Endothelial cell of hepatic sinusoid (primary cell): Measurements from ENCODE around the gene GRB10.

ENCODE experiments used
- in situ Hi-C: cut with HindIII; loops from 2 replicates; pipeline ENCODE4 v1.10.0; 2017; ENCODE audit warnings: low sequenced_read_pairs

Gene GRB10

DNA sequence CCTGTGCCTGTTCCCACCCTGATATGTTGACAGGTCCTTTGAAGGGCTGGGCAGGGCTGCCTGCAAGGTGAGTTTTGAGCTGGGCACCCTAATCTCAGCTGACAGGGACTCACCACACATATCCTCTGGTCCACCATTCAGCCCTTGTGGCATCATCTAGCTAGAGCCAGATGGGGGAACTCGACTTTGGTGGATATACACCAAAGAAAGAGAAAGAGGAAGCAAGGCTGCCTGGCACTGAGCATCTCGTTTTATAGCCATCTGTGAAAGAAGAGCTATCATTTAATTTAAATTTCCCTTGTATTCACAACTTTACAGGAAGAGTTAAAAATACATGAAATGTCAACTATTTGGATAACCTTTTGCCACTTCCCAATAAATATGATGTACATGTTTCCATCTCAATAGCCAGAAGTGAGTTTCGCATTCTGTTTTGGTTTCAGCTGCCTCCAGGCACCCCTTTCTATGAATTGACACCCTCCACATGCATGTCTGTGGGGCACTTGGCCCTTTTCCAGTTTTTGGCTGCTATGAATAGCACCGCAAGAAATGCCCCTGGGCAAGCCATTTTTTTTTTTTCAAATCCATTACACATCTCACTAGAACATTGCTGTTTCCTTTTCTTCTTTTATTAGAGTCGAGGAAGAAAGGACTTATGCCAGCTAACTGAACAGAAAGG is 22.9 kb upstream of the GRB10 start:
- in situ Hi-C loops: no loop called here

DNA sequence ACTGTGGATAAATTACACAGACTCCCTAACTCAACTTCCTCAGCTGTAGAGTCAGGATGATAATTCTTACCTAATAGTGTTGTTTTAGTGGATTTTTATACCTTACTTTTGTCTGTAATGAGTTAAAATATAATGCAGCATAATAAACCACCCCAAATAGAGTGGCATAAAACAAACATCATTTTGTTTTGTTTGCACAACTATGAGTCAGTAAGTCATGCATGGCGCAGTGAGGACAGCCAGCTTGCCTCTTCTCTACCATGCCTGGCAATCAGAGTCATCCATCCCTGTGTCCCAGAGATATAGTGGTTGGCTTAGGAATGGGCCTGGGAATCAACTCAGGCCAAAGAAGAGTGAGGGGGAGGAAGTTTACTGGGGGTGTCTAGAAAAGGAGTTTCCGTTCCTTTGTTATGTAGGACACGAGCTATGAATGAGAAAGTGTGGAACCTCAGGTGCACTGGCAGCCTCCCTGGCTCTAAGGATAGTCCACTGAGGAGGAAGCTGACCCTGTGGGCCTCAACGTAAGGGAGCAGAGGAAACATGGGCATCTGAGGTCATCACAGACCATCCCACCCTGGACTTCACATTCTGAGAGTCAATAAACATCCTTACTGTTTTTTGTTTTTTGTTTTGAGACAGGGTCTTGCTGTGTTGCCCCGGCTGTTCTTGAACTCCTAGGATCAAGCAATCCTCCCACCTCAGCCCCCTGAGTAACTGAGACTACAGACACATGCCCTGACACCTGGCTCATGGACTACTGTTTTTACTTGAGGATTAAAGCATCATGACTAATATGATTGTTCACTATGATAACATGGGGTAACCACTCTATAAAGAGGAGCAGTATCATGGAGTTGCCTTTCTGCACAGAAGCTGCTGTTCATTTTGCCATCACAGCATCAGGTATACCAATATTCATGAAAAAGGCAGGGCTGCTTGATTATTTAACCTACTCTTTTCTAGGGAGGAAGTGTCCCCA is 21.0 kb upstream of the GRB10 start:
- in situ Hi-C loops: no loop called here

DNA sequence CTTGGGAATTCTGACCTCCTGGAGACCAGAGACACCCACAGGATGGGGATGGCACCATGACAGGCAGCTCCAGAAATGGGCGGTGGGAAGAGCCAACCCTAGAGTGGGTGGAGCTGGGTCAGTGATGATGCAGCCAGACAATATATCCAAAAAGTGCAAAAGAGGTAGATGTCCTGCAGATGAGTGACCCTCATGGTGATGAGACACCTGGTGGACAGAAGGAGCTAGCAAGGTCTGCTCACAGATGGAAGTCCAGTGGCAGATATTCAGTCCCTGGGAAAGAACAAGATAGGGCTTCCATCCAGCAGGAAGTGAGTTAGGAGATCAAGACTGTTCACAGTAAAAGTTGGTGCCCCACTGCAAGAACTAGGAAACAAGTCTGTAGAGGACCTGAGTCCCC is 19.2 kb upstream of the GRB10 start:
- in situ Hi-C loops: no loop called here

DNA sequence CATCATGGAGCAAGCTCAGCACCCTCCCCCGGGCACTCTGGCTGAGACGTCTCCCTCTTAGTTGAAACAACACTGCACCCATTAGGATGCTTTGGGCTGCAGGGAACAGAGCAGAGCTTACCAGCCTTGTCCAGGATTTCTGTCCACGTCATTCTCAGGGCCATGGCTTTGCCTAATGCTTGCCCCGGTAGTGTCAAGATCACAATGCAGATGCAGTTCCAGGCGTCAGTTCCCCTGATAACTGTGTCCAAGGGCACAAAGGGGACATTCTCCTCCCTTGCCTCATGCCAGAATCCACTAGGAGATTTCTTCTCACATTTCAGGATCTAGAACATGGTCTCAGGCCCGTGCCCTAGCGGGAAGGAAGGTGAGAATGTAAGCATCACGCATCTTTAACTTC is 17.2 kb upstream of the GRB10 start:
- in situ Hi-C loops: no loop called here

DNA sequence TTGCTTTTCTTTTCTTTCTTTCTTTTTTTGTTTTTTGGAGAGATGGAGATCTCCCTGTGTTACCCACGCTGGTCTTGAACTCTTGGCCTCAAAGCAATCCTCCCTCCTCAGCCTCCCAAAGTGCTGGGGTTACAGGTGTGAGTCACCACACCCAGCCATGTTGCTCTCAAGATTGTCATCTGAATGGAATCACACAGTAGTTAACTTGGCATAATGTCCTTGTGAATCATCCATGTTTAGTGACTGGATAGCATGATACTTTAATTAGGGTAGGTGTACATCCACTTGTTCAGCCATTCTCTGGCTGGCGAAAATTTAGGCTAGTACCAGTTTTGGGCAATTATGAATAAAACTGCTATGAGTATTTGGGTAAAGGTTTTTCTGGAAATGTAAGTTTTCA is 15.4 kb upstream of the GRB10 start:
- in situ Hi-C loops: no loop called here

DNA sequence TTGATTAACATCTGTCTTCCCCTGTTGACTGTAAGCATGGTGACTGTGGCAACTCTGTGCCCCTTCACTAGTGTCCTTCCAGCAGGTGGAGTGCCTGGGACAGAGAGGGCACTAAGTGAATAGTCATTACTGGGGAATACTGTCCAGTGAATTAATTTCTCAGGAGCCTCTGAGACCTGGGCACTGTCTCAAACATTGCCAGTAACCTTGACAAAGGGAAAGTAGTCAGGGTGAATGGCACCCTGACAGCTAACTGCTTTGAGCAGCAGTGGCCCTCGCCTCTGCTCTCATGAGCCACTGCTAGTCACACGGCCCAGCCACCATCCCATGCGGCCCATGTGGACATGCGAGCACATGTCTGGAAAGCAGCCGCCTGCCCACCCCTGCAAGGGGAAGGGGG is 13.1 kb upstream of the GRB10 start:
- in situ Hi-C loops: no loop called here

DNA sequence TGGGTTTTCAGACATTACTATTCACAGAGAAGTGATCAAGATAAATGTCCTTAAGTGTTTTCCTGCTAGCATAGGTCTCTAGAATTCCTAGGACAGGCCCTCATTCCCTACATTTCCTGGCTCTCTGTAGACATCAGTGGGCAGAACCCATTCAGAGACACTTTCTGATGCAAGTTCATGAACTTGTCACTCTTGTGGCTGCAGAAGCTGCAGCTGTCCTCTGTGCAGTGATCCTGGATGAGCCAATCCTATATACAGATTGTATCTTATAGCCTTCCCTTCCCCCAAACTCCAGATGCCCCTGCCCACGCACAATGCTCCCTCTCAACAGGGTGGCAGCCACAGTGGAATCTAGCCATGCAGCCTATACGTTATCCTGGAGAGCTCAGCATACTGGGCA is 12.6 kb upstream of the GRB10 start:
- in situ Hi-C loops: no loop called here

DNA sequence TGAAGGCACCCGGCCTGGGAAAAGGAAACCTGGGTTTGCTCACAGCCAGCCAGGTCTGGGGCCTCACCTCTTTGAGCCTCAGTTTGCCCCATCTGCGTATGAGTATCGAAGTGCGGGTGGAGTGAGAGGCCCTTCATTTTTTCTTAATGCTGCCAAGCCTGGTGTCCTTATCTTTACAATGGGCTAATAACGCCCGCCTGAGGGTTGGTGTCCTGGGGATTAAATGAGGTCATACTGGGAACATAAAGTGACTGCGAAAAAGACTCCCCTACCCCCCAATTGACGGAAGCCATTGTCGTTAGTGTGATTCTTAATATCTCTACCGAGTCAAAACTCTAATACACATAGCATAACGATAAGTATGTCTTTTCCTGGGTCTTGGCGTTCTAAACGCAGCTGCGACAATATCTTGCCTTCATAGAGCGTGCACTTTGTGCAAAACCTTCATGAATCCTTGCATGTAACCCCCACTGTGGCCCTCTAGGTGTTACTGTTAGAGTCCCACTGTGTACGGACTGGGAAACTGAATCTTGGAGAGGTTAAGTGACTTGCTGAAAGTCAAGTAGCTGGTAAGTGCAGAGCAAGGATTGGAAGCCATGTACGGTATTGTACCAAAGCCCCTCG is 11.4 kb upstream of the GRB10 start:
- in situ Hi-C loops: no loop called here

DNA sequence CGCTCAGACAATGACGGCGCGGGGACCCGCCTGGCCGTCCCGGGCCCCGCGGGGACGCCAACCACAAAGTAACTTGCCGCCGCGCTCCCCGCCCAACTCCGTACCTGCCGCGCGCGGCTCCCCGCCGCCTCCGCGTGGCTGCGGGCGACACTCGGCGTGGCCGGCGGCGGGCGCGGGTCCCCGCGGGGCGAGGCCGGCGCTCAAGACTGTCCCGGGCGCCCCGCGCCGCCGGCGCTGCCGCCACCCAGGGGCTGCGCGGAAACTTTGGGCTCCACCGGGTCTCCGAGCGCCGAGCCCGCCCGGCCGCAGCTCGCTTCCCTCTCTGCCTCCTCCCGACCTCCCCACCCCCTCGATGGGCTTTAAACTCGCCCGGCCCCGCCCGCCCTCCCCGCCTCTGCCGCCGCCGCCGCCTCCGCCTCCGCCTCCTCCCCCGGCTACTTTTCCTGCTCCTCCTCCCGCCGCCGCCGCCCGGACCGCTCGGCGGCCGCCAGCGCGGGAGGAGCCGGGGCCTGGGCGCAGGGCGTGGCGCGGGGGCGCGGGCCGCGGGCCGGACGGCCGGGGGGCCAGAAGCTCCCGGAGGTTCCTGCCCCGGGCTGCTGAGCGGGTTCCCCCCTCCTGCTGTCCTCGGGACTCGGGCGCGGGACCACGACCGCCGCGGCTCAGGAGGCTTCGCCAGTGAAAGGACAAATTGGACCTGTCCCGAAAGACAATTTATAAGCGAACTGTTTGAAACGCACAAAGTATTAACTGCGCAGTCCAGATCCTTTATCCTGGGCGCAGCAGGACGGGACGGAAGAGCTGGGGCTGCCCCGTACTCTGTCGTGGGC is 10.6 kb upstream of the GRB10 start:
- in situ Hi-C loops: no loop called here

DNA sequence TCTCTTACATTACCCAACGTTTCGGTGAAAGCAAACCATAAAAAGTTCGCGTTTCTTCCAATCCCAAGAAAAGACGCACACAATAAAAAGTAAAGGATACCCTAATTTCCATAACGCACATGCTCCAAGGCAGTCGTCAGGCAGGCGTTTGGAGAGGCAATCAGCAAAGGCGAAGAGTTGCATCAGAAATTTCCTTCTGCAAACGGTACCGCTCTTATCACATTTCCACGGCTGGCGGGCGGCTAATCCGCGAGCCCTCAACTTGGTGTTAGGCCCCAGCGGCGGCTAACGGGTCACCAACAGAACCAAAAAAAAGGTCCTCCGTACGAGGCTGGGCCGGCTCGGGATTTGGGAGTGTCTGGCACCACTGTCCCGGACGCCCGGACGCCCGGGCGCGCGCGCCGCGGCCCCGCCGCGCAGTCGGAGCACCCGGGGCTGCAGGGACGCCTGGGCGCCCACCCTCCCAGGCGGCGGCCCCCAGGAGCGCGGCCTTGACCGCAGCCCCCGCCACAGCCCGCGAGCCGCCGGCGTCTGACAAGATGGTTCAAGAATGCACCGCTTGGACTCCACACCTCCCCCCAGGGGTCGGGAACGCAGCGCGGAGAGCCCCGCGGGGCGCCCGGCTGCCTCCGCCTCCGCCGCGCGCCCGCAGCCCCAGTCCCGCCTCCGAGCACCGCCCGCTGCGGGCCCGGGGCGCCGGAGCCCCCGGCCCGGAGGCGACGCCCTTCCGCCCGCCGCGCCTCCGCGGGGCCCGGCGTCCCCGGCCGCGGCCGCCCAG is 9.8 kb upstream of the GRB10 start:
- in situ Hi-C loops: no loop called here

DNA sequence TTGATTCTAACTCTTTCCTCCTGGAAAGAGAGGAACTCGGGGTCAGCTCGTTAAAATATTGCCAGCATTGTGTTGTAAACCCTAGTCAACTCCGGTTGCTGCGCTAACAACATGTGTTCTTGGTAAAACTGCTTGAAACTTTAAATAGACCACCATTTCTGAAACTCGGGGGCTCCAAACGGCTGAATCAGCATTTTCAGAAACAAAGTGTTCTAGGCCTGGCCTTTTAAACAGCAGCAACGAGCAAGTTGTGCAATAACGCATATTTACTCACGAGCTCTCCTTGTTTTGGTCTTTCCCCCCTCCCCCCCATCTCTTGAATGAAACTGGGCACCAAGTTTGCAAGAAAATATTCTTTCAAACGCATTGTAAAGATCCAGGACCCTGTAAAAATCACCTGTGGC is 9.2 kb upstream of the GRB10 start:
- in situ Hi-C loops: no loop called here

DNA sequence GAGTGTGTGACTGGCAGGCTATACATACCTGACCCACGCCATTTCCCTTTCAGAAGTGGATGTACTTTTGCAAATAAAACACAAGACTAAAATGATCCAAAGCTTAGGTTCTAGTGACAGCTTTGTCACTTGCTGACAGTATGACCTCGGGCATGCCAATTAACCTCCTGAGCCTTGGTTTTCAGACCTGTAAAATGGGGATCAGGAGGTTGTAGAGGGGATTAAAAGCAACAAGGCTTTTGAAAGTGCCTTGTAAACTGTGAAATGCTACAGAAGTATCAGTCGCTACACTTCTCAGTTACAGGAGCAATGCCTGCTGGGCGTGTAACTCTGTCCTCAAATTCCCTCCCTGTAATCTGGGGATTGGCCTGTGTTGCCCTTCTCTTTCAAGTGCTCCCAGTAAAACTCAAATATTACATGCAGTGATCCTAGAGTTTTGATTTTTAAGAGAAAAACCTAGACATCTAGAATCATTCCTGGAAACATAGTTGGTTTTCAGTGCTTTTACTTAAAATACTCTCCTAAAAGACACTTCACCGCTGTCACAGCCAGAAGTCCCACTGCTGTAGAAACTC is 8.8 kb upstream of the GRB10 start:
- in situ Hi-C loops: no loop called here

DNA sequence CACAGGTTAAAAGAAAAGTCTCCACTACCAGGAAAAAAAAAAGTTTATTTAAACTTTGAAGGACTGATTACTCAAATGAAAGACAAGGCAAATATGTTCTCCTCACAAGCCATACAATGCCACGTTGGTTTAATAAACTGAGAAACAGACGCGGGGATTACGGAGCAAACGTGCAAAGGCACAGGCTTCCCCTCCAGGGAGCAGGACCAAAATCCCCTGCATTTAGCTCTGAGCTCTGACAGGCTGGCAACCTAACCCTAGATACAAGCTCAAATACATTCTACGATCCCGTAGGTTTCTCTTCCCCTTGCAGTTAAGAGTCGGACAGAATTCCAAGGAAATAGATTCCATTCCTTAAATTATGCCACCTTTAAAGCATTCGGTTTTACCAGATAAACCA is 7.7 kb upstream of the GRB10 start:
- in situ Hi-C loops: no loop called here

DNA sequence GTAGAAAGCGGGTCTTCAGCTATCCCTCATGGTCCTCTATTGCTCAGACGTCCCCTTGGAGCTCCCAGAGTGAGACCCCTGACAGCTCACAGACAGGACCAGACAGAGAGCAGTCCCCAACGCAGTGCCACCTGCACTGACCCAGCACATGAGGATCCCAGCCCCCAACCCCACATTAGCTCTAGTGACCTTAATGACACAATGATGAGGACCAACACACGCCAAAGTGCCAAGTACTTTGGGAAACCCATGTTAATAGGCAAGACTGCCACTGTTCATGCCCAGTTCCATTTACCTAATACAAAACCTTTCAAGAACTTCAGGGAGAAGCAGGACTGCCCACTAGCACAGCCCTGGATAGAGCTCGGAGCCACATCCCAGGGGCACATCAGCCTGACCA is 5.7 kb upstream of the GRB10 start:
- in situ Hi-C loops: loop anchor here (5.0 kb wide), 1 partner anchor 34 kb away; no protein-coding TSS in a partner anchor

DNA sequence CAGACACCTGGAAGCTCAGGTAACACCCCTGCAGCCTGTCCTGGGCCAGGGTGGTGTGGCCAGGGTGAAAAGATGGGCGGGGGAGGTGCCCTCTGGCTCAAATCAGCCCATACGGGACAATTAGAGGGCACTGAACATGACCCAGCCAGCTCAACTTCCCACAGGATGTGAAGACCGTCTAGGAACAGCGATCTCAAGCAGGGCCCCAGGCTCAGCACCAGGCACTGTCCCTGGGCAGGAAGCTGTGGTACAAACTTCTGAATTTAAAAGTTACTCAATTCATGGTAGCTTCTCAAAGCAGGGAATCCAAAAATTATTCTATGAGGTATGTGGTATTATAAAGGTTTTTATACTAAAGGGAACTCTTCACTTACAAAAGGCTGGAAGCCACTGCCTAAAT is 5.1 kb upstream of the GRB10 start:
- in situ Hi-C loops: loop anchor here (5.0 kb wide), 1 partner anchor 34 kb away; no protein-coding TSS in a partner anchor

DNA sequence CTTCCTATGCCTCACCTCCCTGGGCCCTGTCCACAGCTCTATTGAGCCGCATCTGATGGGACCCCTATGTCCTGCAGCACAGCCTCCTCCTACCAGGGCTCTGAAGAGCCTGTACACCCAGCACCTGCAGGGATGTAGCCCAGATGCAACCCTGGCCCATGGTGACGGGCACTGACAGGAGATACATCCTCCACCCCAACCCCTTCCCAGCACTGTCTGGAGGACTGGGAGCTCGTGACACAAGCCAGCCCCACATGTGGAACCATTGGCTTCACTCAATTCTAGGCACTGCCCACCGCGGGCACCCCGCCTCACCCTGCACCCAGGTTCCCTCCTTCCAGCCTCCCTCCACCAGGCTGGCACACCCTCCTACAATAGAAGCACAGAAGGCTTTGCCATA is 2.6 kb upstream of the GRB10 start:
- in situ Hi-C loops: loop anchor here (5.0 kb wide), 1 partner anchor 37 kb away; no protein-coding TSS in a partner anchor

DNA sequence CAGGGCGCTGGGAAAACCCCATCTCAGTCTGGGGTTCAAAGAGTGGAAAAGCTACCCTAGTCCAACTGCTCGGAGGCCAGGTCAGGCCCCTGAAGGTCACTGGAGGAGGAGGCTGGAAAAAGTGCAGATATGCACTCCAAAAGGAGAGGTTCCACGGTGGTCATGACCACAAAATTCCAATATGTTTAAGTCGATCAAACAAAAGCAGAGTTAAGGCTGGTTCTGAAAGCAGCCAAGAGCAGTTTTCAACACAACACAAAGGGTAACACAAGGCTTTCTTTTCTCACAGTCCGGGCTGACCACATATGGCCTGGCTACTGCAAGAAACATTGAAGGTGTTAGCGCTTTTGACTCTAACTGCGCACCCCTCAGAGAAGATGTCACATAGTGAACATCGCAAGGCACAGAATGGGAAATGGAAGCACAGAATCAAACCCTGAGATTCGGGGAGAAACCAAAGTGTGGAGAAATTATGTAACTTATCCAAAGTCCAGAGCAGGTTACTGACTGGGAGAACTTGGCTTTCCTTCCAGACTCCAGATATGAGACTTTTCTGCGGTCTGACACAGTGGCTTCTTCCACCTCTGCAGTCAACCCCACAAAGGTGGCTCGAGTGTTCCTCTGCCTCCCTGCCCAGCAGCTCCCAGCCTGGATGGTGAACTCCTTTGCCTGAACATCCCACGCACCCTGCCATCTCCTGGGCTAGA is 1.3 kb upstream of the GRB10 start:
- in situ Hi-C loops: no loop called here

DNA sequence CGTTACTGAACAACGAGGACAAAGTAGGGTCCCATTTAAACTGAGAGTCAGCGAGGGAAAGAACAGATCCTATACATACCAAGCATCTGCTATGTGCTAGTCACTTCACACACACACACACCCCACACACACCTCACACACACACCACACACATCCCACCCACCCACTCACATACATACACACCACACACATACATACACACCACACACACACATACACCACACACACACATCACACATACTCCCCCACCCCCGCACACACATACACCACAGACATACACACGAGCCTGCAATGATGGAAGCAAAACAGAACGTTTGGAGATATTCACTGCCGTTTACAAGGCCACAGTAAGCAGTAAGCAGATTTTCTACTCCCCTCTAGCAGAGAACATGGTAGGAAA is 607 bp upstream of the GRB10 start:
- in situ Hi-C loops: no loop called here
